Astrocyte (in vitro differentiated cells and primary cell): ENCODE measurements around the gene RALGAPB. TPM values are rescaled to one million over a fixed set of nuclear protein-coding genes. Genes with fewer than 3 reads are reported as not detected.

ENCODE experiments used
- DNase-seq: peaks from one replicate; pipeline ENCODE4 v3.0.0-alpha.2; 2010; ENCODE audit warnings: low read depth
- FAIRE-seq: peaks from 2 replicates; lab custom pipeline; 2011; peaks lifted over from hg19 to GRCh38; lab: Jason Lieb, UNC
- H2AFZ ChIP-seq: 2 replicates; pipeline ENCODE4 v1.6.0; 2012; ENCODE audit warnings: low read depth, low read length, inconsistent platforms
- H3K27ac ChIP-seq: 2 replicates; pipeline ENCODE4 v1.5.1; 2011; ENCODE audit warnings: low read depth, low read length, inconsistent platforms
- H3K27me3 ChIP-seq: 2 replicates; pipeline ENCODE4 v1.6.0; 2011; ENCODE audit warnings: low read length, inconsistent platforms; ENCODE audit not compliant: insufficient read depth
- H3K36me3 ChIP-seq: 2 replicates; pipeline ENCODE4 v1.5.1; 2011; ENCODE audit warnings: low read length, inconsistent platforms; ENCODE audit not compliant: insufficient read depth
- H3K4me1 ChIP-seq: 2 replicates; pipeline ENCODE4 v1.5.1; 2011; ENCODE audit warnings: low read length, inconsistent platforms; ENCODE audit not compliant: insufficient read depth
- H3K4me2 ChIP-seq: 2 replicates; pipeline ENCODE4 v1.6.0; 2012; ENCODE audit warnings: low read length, inconsistent platforms
- H3K4me3 ChIP-seq: 2 replicates; pipeline ENCODE4 v1.5.1; 2011; ENCODE audit warnings: low read depth, mild to moderate bottlenecking, low read length, inconsistent platforms; ENCODE audit not compliant: insufficient read depth
- H3K79me2 ChIP-seq: 2 replicates; pipeline ENCODE4 v1.6.0; 2012; ENCODE audit warnings: mild to moderate bottlenecking, low read length, inconsistent platforms; ENCODE audit not compliant: insufficient read depth
- H3K9ac ChIP-seq: 2 replicates; pipeline ENCODE4 v1.6.0; 2012; ENCODE audit warnings: mild to moderate bottlenecking, low read length, inconsistent platforms
- H3K9me3 ChIP-seq: 2 replicates; pipeline ENCODE4 v1.5.1; 2012; ENCODE audit warnings: low read depth, mild to moderate bottlenecking, low read length, inconsistent platforms; ENCODE audit not compliant: insufficient read depth
- H4K20me1 ChIP-seq: 2 replicates; pipeline ENCODE4 v1.6.0; 2012; ENCODE audit warnings: low read length, inconsistent platforms; ENCODE audit not compliant: insufficient read depth
- H3K27ac Mint-ChIP-seq: one replicate; pipeline ENCODE4 v1.8.0; 2021; ENCODE audit warnings: mild to moderate bottlenecking, mixed read lengths; ENCODE audit not compliant: unreplicated experiment
- H3K27me3 Mint-ChIP-seq: one replicate; pipeline ENCODE4 v1.8.0; 2021; ENCODE audit warnings: low read depth, mixed read lengths; ENCODE audit not compliant: unreplicated experiment
- H3K36me3 Mint-ChIP-seq: one replicate; pipeline ENCODE4 v1.8.0; 2021; ENCODE audit warnings: low read depth, mixed read lengths; ENCODE audit not compliant: unreplicated experiment
- H3K4me1 Mint-ChIP-seq: one replicate; pipeline ENCODE4 v1.8.0; 2021; ENCODE audit warnings: low read depth, mixed read lengths; ENCODE audit not compliant: unreplicated experiment
- H3K4me3 Mint-ChIP-seq: one replicate; pipeline ENCODE4 v1.8.0; 2021; ENCODE audit warnings: mild to moderate bottlenecking, moderate library complexity, mixed read lengths; ENCODE audit not compliant: unreplicated experiment
- H3K9me3 Mint-ChIP-seq: one replicate; pipeline ENCODE4 v1.8.0; 2021; ENCODE audit warnings: mild to moderate bottlenecking, mixed read lengths; ENCODE audit not compliant: unreplicated experiment
- CTCF ChIP-seq: IDR thresholded peaks from 2 replicates; pipeline ENCODE4 v1.5.1; 2011; ENCODE audit warnings: low read depth, mild to moderate bottlenecking, inconsistent platforms, low read length, moderate library complexity; ENCODE audit not compliant: insufficient read depth
- EZH2 ChIP-seq: IDR thresholded peaks from 2 replicates; pipeline ENCODE4 v1.6.1; 2012; ENCODE audit warnings: mild to moderate bottlenecking, low read length, inconsistent platforms; ENCODE audit not compliant: insufficient read depth
- total RNA-seq: library from RNA; stranded (reverse); gene quantifications from 2 replicates; pipeline ENCODE4 v1.2.1, GENCODE V29; 2021

The RALGAPB gene
- total RNA-seq, 1 donor from 2014 or later: 40.2 TPM

GRCh38 chr20:38520261-38520660 is 47.6 kb downstream of the RALGAPB start:
- H3K9me3 Mint-ChIP-seq: no peaks in the 10 kb centered on the region
- no peak overlapping the region for H3K4me3 ChIP-seq
- H3K27ac ChIP-seq: no peak overlapping the region
- DNase-seq: no peak
- no peaks in the 10 kb centered on the region for H3K27me3 ChIP-seq
- peaks cover 33% of the 10 kb centered on the region for H3K36me3 ChIP-seq
- H3K9me3 ChIP-seq: no peaks in the 10 kb centered on the region
- TF ChIP-seq CTCF (no peak), EZH2 (no peak)
- H3K27me3 Mint-ChIP-seq: no peaks in the 10 kb centered on the region
- H3K4me3 Mint-ChIP-seq: no peak overlapping the region
- peaks cover 13% of the 10 kb centered on the region for H3K36me3 Mint-ChIP-seq
- H3K9ac ChIP-seq: no peak overlapping the region
- no peak overlapping the region for H2AFZ ChIP-seq
- H3K79me2 ChIP-seq: peaks cover 4% of the 10 kb centered on the region
- H3K4me1 Mint-ChIP-seq: peaks cover 10% of the 10 kb centered on the region
- H3K4me2 ChIP-seq: no peak overlapping the region
- no peak for FAIRE-seq
- H4K20me1 ChIP-seq: peaks cover 15% of the 10 kb centered on the region
- no peaks in the 10 kb centered on the region for H3K4me1 ChIP-seq
- H3K27ac Mint-ChIP-seq: no peak overlapping the region

- peaks cover 21% of the 10 kb centered on the region for H3K36me3 Mint-ChIP-seq
- Histone ChIP-seq H3K4me3 (no peak overlapping the region), H3K27ac (no peak overlapping the region), H3K4me2 (no peak overlapping the region), H3K36me3 (peaks cover 26% of the 10 kb centered on the region), H3K79me2 (no peaks in the 10 kb centered on the region), H3K27me3 (no peaks in the 10 kb centered on the region), H3K4me1 (no peaks in the 10 kb centered on the region), H4K20me1 (peaks cover 5% of the 10 kb centered on the region), H2AFZ (no peak overlapping the region), H3K9me3 (no peaks in the 10 kb centered on the region), H3K9ac (no peak overlapping the region)
- DNase-seq: peak; percentile 30
- peak overlapping the region; percentile 10 for H3K27ac Mint-ChIP-seq
- no peaks in the 10 kb centered on the region for H3K27me3 Mint-ChIP-seq
- peaks cover 17% of the 10 kb centered on the region for H3K4me1 Mint-ChIP-seq
- FAIRE-seq: no peak
- TF ChIP-seq CTCF: no peak
- no peak for TF ChIP-seq EZH2
- H3K4me3 Mint-ChIP-seq: no peak overlapping the region
- H3K9me3 Mint-ChIP-seq: no peaks in the 10 kb centered on the region
These were observed 51.1 kb downstream of the RALGAPB start for GRCh38 chr20:38523697-38524096.

- Histone ChIP-seq H3K27ac (no peak overlapping the region), H3K4me1 (no peaks in the 10 kb centered on the region), H4K20me1 (no peaks in the 10 kb centered on the region), H3K36me3 (peaks cover 33% of the 10 kb centered on the region), H3K27me3 (no peaks in the 10 kb centered on the region), H2AFZ (no peak overlapping the region), H3K4me3 (no peak overlapping the region), H3K9ac (no peak overlapping the region), H3K4me2 (no peak overlapping the region), H3K79me2 (no peaks in the 10 kb centered on the region), H3K9me3 (no peaks in the 10 kb centered on the region)
- Mint-ChIP-seq H3K4me1 (peaks cover 13% of the 10 kb centered on the region), H3K4me3 (no peak overlapping the region), H3K27me3 (no peaks in the 10 kb centered on the region), H3K9me3 (no peaks in the 10 kb centered on the region), H3K36me3 (peaks cover 12% of the 10 kb centered on the region), H3K27ac (no peak overlapping the region)
- no peak for DNase-seq
- FAIRE-seq: no peak
- TF ChIP-seq CTCF: no peak
- TF ChIP-seq EZH2: no peak
These were observed 55.5 kb downstream of the RALGAPB start for GRCh38 chr20:38528167-38528566.
